ENCODE measurements around the gene CLCF1. TPM values are rescaled to one million over a fixed set of nuclear protein-coding genes. Genes with fewer than 3 reads are reported as not detected.

Gene CLCF1
- total RNA-seq, 1 donor from 2014 or later, result 1.8 TPM

GRCh38 chr11:67379061-67380058, 6.0 kb upstream of the CLCF1 start:
- Histone ChIP-seq H3K27me3 (ENCODE audit: control insufficient read depth, insufficient read depth, low read length) (no peaks in the 10 kb centered on the region), H3K4me3 (ENCODE audit: low read depth, low read length) (no peak overlapping the region), H3K36me3 (ENCODE audit: control insufficient read depth, insufficient read depth, low read length) (no peaks in the 10 kb centered on the region)
- DNase-seq (ENCODE audit: low read depth), result peak; percentile 61
- no peak for FAIRE-seq
- TF ChIP-seq CTCF (IDR thresholded peaks at IDR 0.05; ENCODE audit: insufficient read depth, low read length, severe bottlenecking), result no peak

GRCh38 chr11:67378544-67378943, 5.1 kb upstream of the CLCF1 start:
- Histone ChIP-seq H3K4me3 (ENCODE audit: low read depth, low read length) (no peak overlapping the region), H3K36me3 (ENCODE audit: control insufficient read depth, insufficient read depth, low read length) (no peaks in the 10 kb centered on the region), H3K27me3 (ENCODE audit: control insufficient read depth, insufficient read depth, low read length) (no peaks in the 10 kb centered on the region)
- no peak for TF ChIP-seq CTCF (IDR thresholded peaks at IDR 0.05; ENCODE audit: insufficient read depth, low read length, severe bottlenecking)
- FAIRE-seq (no peak), DNase-seq (ENCODE audit: low read depth) (no peak)

GRCh38 chr11:67376873-67377808, 3.7 kb upstream of the CLCF1 start:
- no peaks in the 10 kb centered on the region for H3K27me3 ChIP-seq (ENCODE audit: control insufficient read depth, insufficient read depth, low read length)
- no peak for FAIRE-seq
- no peak overlapping the region for H3K4me3 ChIP-seq (ENCODE audit: low read depth, low read length)
- no peak for TF ChIP-seq CTCF (IDR thresholded peaks at IDR 0.05; ENCODE audit: insufficient read depth, low read length, severe bottlenecking)
- no peaks in the 10 kb centered on the region for H3K36me3 ChIP-seq (ENCODE audit: control insufficient read depth, insufficient read depth, low read length)
- no peak for DNase-seq (ENCODE audit: low read depth)

GRCh38 chr11:67376063-67376820, 2.8 kb upstream of the CLCF1 start:
- Histone ChIP-seq H3K27me3 (ENCODE audit: control insufficient read depth, insufficient read depth, low read length) (no peaks in the 10 kb centered on the region), H3K4me3 (ENCODE audit: low read depth, low read length) (no peak overlapping the region), H3K36me3 (ENCODE audit: control insufficient read depth, insufficient read depth, low read length) (no peaks in the 10 kb centered on the region)
- FAIRE-seq, result no peak
- DNase-seq (ENCODE audit: low read depth), result no peak
- no peak for TF ChIP-seq CTCF (IDR thresholded peaks at IDR 0.05; ENCODE audit: insufficient read depth, low read length, severe bottlenecking)

- H3K27me3 ChIP-seq (ENCODE audit: control insufficient read depth, insufficient read depth, low read length), result no peaks in the 10 kb centered on the region
- TF ChIP-seq CTCF (IDR thresholded peaks at IDR 0.05; ENCODE audit: insufficient read depth, low read length, severe bottlenecking), result no peak
- DNase-seq (ENCODE audit: low read depth) (no peak), FAIRE-seq (no peak)
- H3K36me3 ChIP-seq (ENCODE audit: control insufficient read depth, insufficient read depth, low read length), result no peaks in the 10 kb centered on the region
- H3K4me3 ChIP-seq (ENCODE audit: low read depth, low read length), result no peak overlapping the region
These were observed 2.1 kb upstream of the CLCF1 start for GRCh38 chr11:67375320-67376055.

Data from bronchial epithelial cell (primary cell).